Measurements from ENCODE around the gene SYP.

Gene SYP

DNA sequence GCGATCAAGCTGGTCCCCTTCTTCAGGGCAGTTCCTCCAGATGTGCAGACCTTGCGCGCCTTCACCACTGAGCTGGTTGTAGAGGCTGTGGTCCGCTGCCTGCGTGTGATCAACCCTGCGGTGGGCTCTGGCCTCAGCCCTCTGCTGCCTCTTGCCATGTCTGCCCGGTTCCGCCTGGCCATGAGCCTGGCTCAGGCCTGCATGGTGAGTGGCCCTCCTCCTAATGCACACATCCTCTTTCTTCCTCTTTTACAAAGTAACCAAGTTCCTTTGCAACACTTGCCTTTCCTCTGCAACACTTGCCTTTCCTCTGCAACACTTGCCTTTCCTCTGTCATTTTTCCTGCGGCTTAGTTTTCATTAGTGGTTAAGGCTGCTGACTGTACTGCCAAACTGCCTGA, 37.1 kb upstream of the SYP start:
- H3K4me3 ChIP-seq (ENCODE audit: low read length in 2 of 2), result no peak overlapping the region
- H3K36me3 ChIP-seq (ENCODE audit: control insufficient read depth in 2 of 2, insufficient read depth in 2 of 2, low read length in 2 of 2), result peaks cover 0 to 1% of the 10 kb centered on the region in 2 donors
- H3K4me1 ChIP-seq (ENCODE audit: control insufficient read depth in 2 of 2, insufficient read depth in 2 of 2, low read length in 2 of 2), result peaks cover 0 to 3% of the 10 kb centered on the region in 2 donors
- H3K9ac ChIP-seq (ENCODE audit: low read depth in 1 of 2, low read length in 2 of 2), result no peak overlapping the region
- H3K27me3 ChIP-seq (ENCODE audit: control insufficient read depth in 2 of 2, insufficient read depth in 2 of 2, low read length in 2 of 2), result no peaks in the 10 kb centered on the region
- peak overlapping the region in 1 of 2 donors; percentile 6 for H3K27ac ChIP-seq (ENCODE audit: low read depth in 2 of 2, low read length in 2 of 2)
- H3K9me3 ChIP-seq (ENCODE audit: control insufficient read depth in 2 of 2, low read length in 2 of 2), result no peaks in the 10 kb centered on the region

DNA sequence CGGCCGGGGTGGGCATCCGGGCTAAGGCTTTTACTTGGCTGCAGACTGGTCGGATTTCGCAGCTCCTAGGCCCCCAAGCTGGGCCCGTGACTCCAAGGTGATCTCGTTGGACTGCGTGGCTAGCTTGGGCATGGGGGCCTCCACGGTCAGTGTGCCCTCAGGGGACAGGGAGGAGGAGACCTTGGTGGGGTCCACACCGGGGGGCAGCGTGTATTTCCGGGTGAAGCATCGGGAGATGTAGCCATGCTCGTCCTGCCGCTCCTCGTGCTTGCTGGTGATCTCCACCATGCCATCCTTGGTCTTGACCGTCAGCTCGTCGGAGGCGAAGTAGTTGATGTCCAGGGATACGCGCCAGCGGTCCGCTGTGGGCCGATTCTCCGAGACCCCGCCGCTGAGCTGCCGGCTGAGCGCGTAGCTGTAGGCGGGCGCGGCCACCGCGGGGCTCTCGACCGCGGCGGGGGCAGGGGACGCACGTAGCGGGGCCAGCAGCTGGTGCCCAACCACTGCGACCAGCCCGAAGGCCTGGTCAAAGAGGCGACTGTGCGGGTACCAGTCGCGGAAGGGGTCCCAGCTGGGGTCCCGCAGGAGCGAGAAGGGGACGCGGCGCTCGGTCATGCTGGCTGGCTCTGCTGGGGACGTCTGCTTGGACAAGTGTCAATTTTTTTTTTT, 34.0 kb upstream of the SYP start:
- H3K36me3 ChIP-seq (ENCODE audit: control insufficient read depth in 2 of 2, insufficient read depth in 2 of 2, low read length in 2 of 2), result no peaks in the 10 kb centered on the region
- H3K27ac ChIP-seq (ENCODE audit: low read depth in 2 of 2, low read length in 2 of 2), result no peak overlapping the region
- H3K4me3 ChIP-seq (ENCODE audit: low read length in 2 of 2), result no peak overlapping the region
- no peak overlapping the region for H3K9ac ChIP-seq (ENCODE audit: low read depth in 1 of 2, low read length in 2 of 2)
- H3K27me3 ChIP-seq (ENCODE audit: control insufficient read depth in 2 of 2, insufficient read depth in 2 of 2, low read length in 2 of 2), result no peaks in the 10 kb centered on the region
- H3K4me1 ChIP-seq (ENCODE audit: control insufficient read depth in 2 of 2, insufficient read depth in 2 of 2, low read length in 2 of 2), result peaks cover 0 to 3% of the 10 kb centered on the region in 2 donors
- no peaks in the 10 kb centered on the region for H3K9me3 ChIP-seq (ENCODE audit: control insufficient read depth in 2 of 2, low read length in 2 of 2)

- H3K27ac ChIP-seq (ENCODE audit: low read depth in 2 of 2, low read length in 2 of 2), result no peak within 1 kb of the TSS
- H3K4me1 ChIP-seq (ENCODE audit: control insufficient read depth in 2 of 2, insufficient read depth in 2 of 2, low read length in 2 of 2), result peaks cover 0 to 3% of the 10 kb centered on the region in 2 donors
- H3K4me3 ChIP-seq (ENCODE audit: low read length in 2 of 2), result no peak within 1 kb of the TSS
- H3K27me3 ChIP-seq (ENCODE audit: control insufficient read depth in 2 of 2, insufficient read depth in 2 of 2, low read length in 2 of 2), result no peaks in the 10 kb centered on the region
- no peaks in the 10 kb centered on the region for H3K36me3 ChIP-seq (ENCODE audit: control insufficient read depth in 2 of 2, insufficient read depth in 2 of 2, low read length in 2 of 2)
- H3K9ac ChIP-seq (ENCODE audit: low read depth in 1 of 2, low read length in 2 of 2), result no peak within 1 kb of the TSS
- H3K9me3 ChIP-seq (ENCODE audit: control insufficient read depth in 2 of 2, low read length in 2 of 2), result no peaks in the 10 kb centered on the region
Measured at GRCh38 chrX:49233176-49233575, 33.2 kb upstream of the SYP start, which contains the start of gene CACNA1F. Gene CACNA1F (minus strand): TSS chrX:49233340. CDS start chrX:49233309, 31 bp downstream.

- no peak overlapping the region for H3K4me3 ChIP-seq (ENCODE audit: low read length in 2 of 2)
- H3K9ac ChIP-seq (ENCODE audit: low read depth in 1 of 2, low read length in 2 of 2), result no peak overlapping the region
- no peaks in the 10 kb centered on the region for H3K27me3 ChIP-seq (ENCODE audit: control insufficient read depth in 2 of 2, insufficient read depth in 2 of 2, low read length in 2 of 2)
- H3K4me1 ChIP-seq (ENCODE audit: control insufficient read depth in 2 of 2, insufficient read depth in 2 of 2, low read length in 2 of 2), result peaks cover 0 to 3% of the 10 kb centered on the region in 2 donors
- H3K27ac ChIP-seq (ENCODE audit: low read depth in 2 of 2, low read length in 2 of 2), result no peak overlapping the region
- no peaks in the 10 kb centered on the region for H3K36me3 ChIP-seq (ENCODE audit: control insufficient read depth in 2 of 2, insufficient read depth in 2 of 2, low read length in 2 of 2)
- H3K9me3 ChIP-seq (ENCODE audit: control insufficient read depth in 2 of 2, low read length in 2 of 2), result no peaks in the 10 kb centered on the region
Measured at GRCh38 chrX:49232525-49232924, 32.5 kb upstream of the SYP start.

GRCh38 chrX:49231333-49232000, 31.5 kb upstream of the SYP start:
- Histone ChIP-seq H3K4me3 (ENCODE audit: low read length in 2 of 2) (no peak overlapping the region), H3K36me3 (ENCODE audit: control insufficient read depth in 2 of 2, insufficient read depth in 2 of 2, low read length in 2 of 2) (no peaks in the 10 kb centered on the region), H3K4me1 (ENCODE audit: control insufficient read depth in 2 of 2, insufficient read depth in 2 of 2, low read length in 2 of 2) (no peaks in the 10 kb centered on the region), H3K27ac (ENCODE audit: low read depth in 2 of 2, low read length in 2 of 2) (peak overlapping the region; percentile 35 to 61), H3K9ac (ENCODE audit: low read depth in 1 of 2, low read length in 2 of 2) (no peak overlapping the region), H3K27me3 (ENCODE audit: control insufficient read depth in 2 of 2, insufficient read depth in 2 of 2, low read length in 2 of 2) (no peaks in the 10 kb centered on the region), H3K9me3 (ENCODE audit: control insufficient read depth in 2 of 2, low read length in 2 of 2) (no peaks in the 10 kb centered on the region)

GRCh38 chrX:49230500-49231232, 30.7 kb upstream of the SYP start:
- Histone ChIP-seq H3K4me1 (ENCODE audit: control insufficient read depth in 2 of 2, insufficient read depth in 2 of 2, low read length in 2 of 2) (no peaks in the 10 kb centered on the region), H3K9ac (ENCODE audit: low read depth in 1 of 2, low read length in 2 of 2) (peak overlapping the region; percentile 60 to 61), H3K4me3 (ENCODE audit: low read length in 2 of 2) (peak overlapping the region; percentile 49 to 61), H3K27ac (ENCODE audit: low read depth in 2 of 2, low read length in 2 of 2) (peak overlapping the region; percentile 61 to 68), H3K36me3 (ENCODE audit: control insufficient read depth in 2 of 2, insufficient read depth in 2 of 2, low read length in 2 of 2) (no peaks in the 10 kb centered on the region), H3K9me3 (ENCODE audit: control insufficient read depth in 2 of 2, low read length in 2 of 2) (no peaks in the 10 kb centered on the region), H3K27me3 (ENCODE audit: control insufficient read depth in 2 of 2, insufficient read depth in 2 of 2, low read length in 2 of 2) (no peaks in the 10 kb centered on the region)

- H3K27ac ChIP-seq (ENCODE audit: low read depth in 2 of 2, low read length in 2 of 2), result no peak overlapping the region
- H3K9me3 ChIP-seq (ENCODE audit: control insufficient read depth in 2 of 2, low read length in 2 of 2), result no peaks in the 10 kb centered on the region
- H3K27me3 ChIP-seq (ENCODE audit: control insufficient read depth in 2 of 2, insufficient read depth in 2 of 2, low read length in 2 of 2), result no peaks in the 10 kb centered on the region
- H3K9ac ChIP-seq (ENCODE audit: low read depth in 1 of 2, low read length in 2 of 2), result no peak overlapping the region
- no peak overlapping the region for H3K4me3 ChIP-seq (ENCODE audit: low read length in 2 of 2)
- no peaks in the 10 kb centered on the region for H3K4me1 ChIP-seq (ENCODE audit: control insufficient read depth in 2 of 2, insufficient read depth in 2 of 2, low read length in 2 of 2)
- no peaks in the 10 kb centered on the region for H3K36me3 ChIP-seq (ENCODE audit: control insufficient read depth in 2 of 2, insufficient read depth in 2 of 2, low read length in 2 of 2)
Measured at GRCh38 chrX:49228185-49228584, 28.2 kb upstream of the SYP start.

DNA sequence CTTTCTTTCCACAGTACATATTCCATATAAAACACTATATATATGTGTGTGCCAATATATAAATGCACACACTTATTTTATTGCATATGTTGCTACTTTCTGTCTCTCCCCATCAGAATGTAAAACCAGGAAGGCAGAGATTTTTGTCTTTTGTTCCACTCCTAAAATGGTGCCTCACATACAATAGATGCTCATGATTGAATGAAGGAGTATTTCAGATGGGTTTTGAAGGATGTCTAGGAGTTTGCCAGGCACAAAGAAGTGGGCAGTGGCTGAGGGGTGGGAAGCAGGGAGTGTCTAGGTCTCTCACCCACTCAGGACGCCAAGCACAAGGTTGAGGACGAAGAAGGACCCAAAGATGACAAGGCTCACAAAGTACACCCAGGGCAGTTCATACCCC, 27.7 kb upstream of the SYP start:
- no peaks in the 10 kb centered on the region for H3K27me3 ChIP-seq (ENCODE audit: control insufficient read depth in 2 of 2, insufficient read depth in 2 of 2, low read length in 2 of 2)
- no peak overlapping the region for H3K27ac ChIP-seq (ENCODE audit: low read depth in 2 of 2, low read length in 2 of 2)
- no peak overlapping the region for H3K4me3 ChIP-seq (ENCODE audit: low read length in 2 of 2)
- no peak overlapping the region for H3K9ac ChIP-seq (ENCODE audit: low read depth in 1 of 2, low read length in 2 of 2)
- H3K9me3 ChIP-seq (ENCODE audit: control insufficient read depth in 2 of 2, low read length in 2 of 2), result no peaks in the 10 kb centered on the region
- no peaks in the 10 kb centered on the region for H3K36me3 ChIP-seq (ENCODE audit: control insufficient read depth in 2 of 2, insufficient read depth in 2 of 2, low read length in 2 of 2)
- no peaks in the 10 kb centered on the region for H3K4me1 ChIP-seq (ENCODE audit: control insufficient read depth in 2 of 2, insufficient read depth in 2 of 2, low read length in 2 of 2)

- H3K27me3 ChIP-seq (ENCODE audit: control insufficient read depth in 2 of 2, insufficient read depth in 2 of 2, low read length in 2 of 2), result no peaks in the 10 kb centered on the region
- no peaks in the 10 kb centered on the region for H3K9me3 ChIP-seq (ENCODE audit: control insufficient read depth in 2 of 2, low read length in 2 of 2)
- no peak overlapping the region for H3K4me3 ChIP-seq (ENCODE audit: low read length in 2 of 2)
- no peaks in the 10 kb centered on the region for H3K36me3 ChIP-seq (ENCODE audit: control insufficient read depth in 2 of 2, insufficient read depth in 2 of 2, low read length in 2 of 2)
- no peaks in the 10 kb centered on the region for H3K4me1 ChIP-seq (ENCODE audit: control insufficient read depth in 2 of 2, insufficient read depth in 2 of 2, low read length in 2 of 2)
- H3K27ac ChIP-seq (ENCODE audit: low read depth in 2 of 2, low read length in 2 of 2), result no peak overlapping the region
- H3K9ac ChIP-seq (ENCODE audit: low read depth in 1 of 2, low read length in 2 of 2), result no peak overlapping the region
Measured at GRCh38 chrX:49226946-49227345, 27.0 kb upstream of the SYP start.

DNA sequence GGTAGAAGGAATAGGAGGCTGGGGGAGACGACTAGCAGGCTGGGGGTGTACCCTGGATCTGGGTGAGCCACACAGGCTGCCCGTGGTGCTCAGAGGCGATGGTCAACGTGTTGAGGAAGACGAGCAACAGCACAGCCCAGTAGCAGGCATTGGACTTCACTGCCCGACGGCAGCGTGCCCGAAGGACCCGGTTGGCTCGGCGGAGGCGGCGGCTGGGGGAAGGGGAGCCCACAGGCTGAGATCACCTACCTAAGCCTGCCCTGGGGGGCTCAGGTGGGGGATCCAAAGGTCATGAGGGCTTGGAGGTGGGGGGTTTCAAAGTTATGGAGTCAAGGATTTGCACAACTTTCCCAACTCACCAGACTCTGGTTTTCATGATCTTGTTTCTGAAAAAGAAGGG, 25.9 kb upstream of the SYP start:
- Histone ChIP-seq H3K4me3 (ENCODE audit: low read length in 2 of 2) (no peak overlapping the region), H3K9me3 (ENCODE audit: control insufficient read depth in 2 of 2, low read length in 2 of 2) (no peaks in the 10 kb centered on the region), H3K9ac (ENCODE audit: low read depth in 1 of 2, low read length in 2 of 2) (no peak overlapping the region), H3K27ac (ENCODE audit: low read depth in 2 of 2, low read length in 2 of 2) (no peak overlapping the region), H3K4me1 (ENCODE audit: control insufficient read depth in 2 of 2, insufficient read depth in 2 of 2, low read length in 2 of 2) (no peaks in the 10 kb centered on the region), H3K36me3 (ENCODE audit: control insufficient read depth in 2 of 2, insufficient read depth in 2 of 2, low read length in 2 of 2) (no peaks in the 10 kb centered on the region), H3K27me3 (ENCODE audit: control insufficient read depth in 2 of 2, insufficient read depth in 2 of 2, low read length in 2 of 2) (no peaks in the 10 kb centered on the region)

Measured in mucosa of rectum (tissue), 2 donors.